Measurements from ENCODE around the gene YTHDC2.

YTHDC2 gene

GRCh38 chr5:113488645-113489184 is 24.8 kb upstream of the YTHDC2 start:
- peak; percentile 23 for DNase-seq (ENCODE audit: low read depth)
- TF ChIP-seq CTCF (conservative IDR thresholded peaks at IDR 0.05; ENCODE audit: low read depth, low read length): no peak
- peak overlapping the region; percentile 79 for H3K4me3 ChIP-seq (ENCODE audit: low read depth, low read length)

GRCh38 chr5:113489299-113489698 is 24.2 kb upstream of the YTHDC2 start:
- no peak for TF ChIP-seq CTCF (conservative IDR thresholded peaks at IDR 0.05; ENCODE audit: low read depth, low read length)
- DNase-seq (ENCODE audit: low read depth): peak; percentile 99
- no peak overlapping the region for H3K4me3 ChIP-seq (ENCODE audit: low read depth, low read length)

GRCh38 chr5:113490317-113490716 is 23.2 kb upstream of the YTHDC2 start:
- no peak overlapping the region for H3K4me3 ChIP-seq (ENCODE audit: low read depth, low read length)
- DNase-seq (ENCODE audit: low read depth): no peak
- TF ChIP-seq CTCF (conservative IDR thresholded peaks at IDR 0.05; ENCODE audit: low read depth, low read length): no peak

GRCh38 chr5:113491022-113491421 is 22.5 kb upstream of the YTHDC2 start:
- DNase-seq (ENCODE audit: low read depth): no peak
- TF ChIP-seq CTCF (conservative IDR thresholded peaks at IDR 0.05; ENCODE audit: low read depth, low read length): no peak

GRCh38 chr5:113493446-113493845 is 20.0 kb upstream of the YTHDC2 start:
- no peak overlapping the region for H3K4me3 ChIP-seq (ENCODE audit: low read depth, low read length)
- no peak for DNase-seq (ENCODE audit: low read depth)
- TF ChIP-seq CTCF (conservative IDR thresholded peaks at IDR 0.05; ENCODE audit: low read depth, low read length): no peak

More at GRCh38 chr5:113491022-113491421, 22.5 kb upstream of the YTHDC2 start:
- no peak overlapping the region for H3K4me3 ChIP-seq (ENCODE audit: low read depth, low read length)

- H3K4me3 ChIP-seq (ENCODE audit: low read depth, low read length): no peak overlapping the region
- TF ChIP-seq CTCF (conservative IDR thresholded peaks at IDR 0.05; ENCODE audit: low read depth, low read length): no peak
- DNase-seq (ENCODE audit: low read depth): peak; percentile 44
These were observed 18.1 kb upstream of the YTHDC2 start for GRCh38 chr5:113495422-113495841.

GRCh38 chr5:113502073-113502472 is 11.4 kb upstream of the YTHDC2 start:
- H3K4me3 ChIP-seq (ENCODE audit: low read depth, low read length): no peak overlapping the region
- TF ChIP-seq CTCF (conservative IDR thresholded peaks at IDR 0.05; ENCODE audit: low read depth, low read length): no peak
- no peak for DNase-seq (ENCODE audit: low read depth)

Measured in choroid plexus epithelial cell (primary cell).